Ovary (tissue), 9 donors: ENCODE results near the gene SNX2. TPM values are rescaled to one million over a fixed set of nuclear protein-coding genes. Genes with fewer than 3 reads are reported as not detected.
"Not testable (repeated sequence)": the region's sequence is repeated elsewhere in the genome, so short reads cannot be mapped to it uniquely, and the experiment has no call there.

Experiments used
- DNase-seq, 5 donors: peaks; one replicate each; pipeline ENCODE4 v3.0.0-alpha.2; 2019 to 2020
- H3K27ac ChIP-seq, 2 donors: fragments of 200-600 bp; one replicate each; pipeline versions ENCODE4 v1.5.1 to v1.8.0; 2019 to 2022
- H3K27me3 ChIP-seq: fragments of 200-600 bp; one replicate; pipeline ENCODE4 v1.8.0; 2022
- H3K36me3 ChIP-seq: fragments of 200-600 bp; sonication (generic); one replicate; pipeline ENCODE4 v1.5.1; 2019
- H3K4me1 ChIP-seq: one replicate; pipeline ENCODE4 v1.8.1; 2013; ENCODE audit warnings: mild to moderate bottlenecking, moderate library complexity; ENCODE audit not compliant: insufficient read depth
- H3K4me3 ChIP-seq: fragments of 200-600 bp; sonication (generic); one replicate; pipeline ENCODE4 v1.5.1; 2017
- H3K9me3 ChIP-seq, 2 donors: fragments of 200-600 bp in 1 of 2; sonication (generic) in 1 of 2; one replicate each; pipeline versions ENCODE4 v1.5.1 to v1.8.1; 2013 to 2019; ENCODE audit warnings: mild to moderate bottlenecking in 1 of 2, moderate library complexity in 1 of 2
- EP300 ChIP-seq: sonication (generic); formaldehyde crosslinking; IDR thresholded peaks from one replicate; pipeline ENCODE4 v1.6.1; 2017; ENCODE audit warnings: antibody characterized with exemption
- POLR2A ChIP-seq: fragments of 450-650 bp; IDR thresholded peaks from one replicate; pipeline ENCODE4 v1.6.1; 2017; ENCODE audit warnings: antibody characterized with exemption, mild to moderate bottlenecking, moderate library complexity
- WGBS, 3 donors: extraction: QIAGEN DNeasy Blood & Tissue Kit in 1 of 3; methylation state at CpG; one replicate each; pipeline versions ENCODE4 v1.1.5 to v1.1.7; 2013 to 2017; 5-methylcytosine and 5-hydroxymethylcytosine counted together
- intact Hi-C, 4 donors: fragments of 100-400 bp; cut with DNase I; formaldehyde crosslinking; loops; one replicate each; pipeline versions ENCODE4 v1.11.0 to v1.15.1; 2022 to 2023
- polyA plus RNA-seq, 2 donors: library from polyadenylated mRNA; stranded (reverse); fragments of 200-250 nt in 1 of 2; fragments of 350-450 nt in 1 of 2; fragmentation: Illumina TruSeq in 1 of 2; extraction: RNeasy Lipid Tissue Mini Kit (QIAGEN cat#74804) in 1 of 2; gene quantifications; one replicate each; pipeline ENCODE4 v1.2.3, GENCODE V29; 2013 to 2014
- total RNA-seq, 7 donors: library from RNA; depleted of rRNA in 2 of 7; stranded (reverse); fragments of >200 nt in 2 of 7; fragmentation: NEBNext Ultra II Directional in 3 of 7; extraction: Animal tissue kit (Norgen Biotek cat#: 25700) in 3 of 7; gene quantifications; one replicate each; pipeline versions ENCODE4 v1.1.0 to v1.2.4, GENCODE V29; 2016 to 2023
- TF ChIP-seq, protein P1 (sequence below), 3 donors: fragments of 450-650 bp in 2 of 3; fragments of 200-600 bp in 1 of 3; IDR thresholded peaks; one replicate each; pipeline versions ENCODE4 v1.5.1 to v1.8.0; 2016 to 2022; ENCODE audit warnings: antibody characterized with exemption in 3 of 3, mild to moderate bottlenecking in 1 of 3
- donor health status: DM: no; HTN: no; CAD: no; lungs with moderate emphysema.
- donor health status: DM: no; HTN: no; CAD: no.
- donor health status: Bipolar disorder and iron deficiency.
- donor health status: DM: yes; HTN: yes; CAD: no.
- donor health status: DM: no; HTN: no; CAD: no.
- donor health status: DM: yes; HTN: yes; CAD: no.

The SNX2 gene
- total and polyA plus RNA-seq, 9 donors = 40.9 to 91.1 (median 76.5) TPM

DNA sequence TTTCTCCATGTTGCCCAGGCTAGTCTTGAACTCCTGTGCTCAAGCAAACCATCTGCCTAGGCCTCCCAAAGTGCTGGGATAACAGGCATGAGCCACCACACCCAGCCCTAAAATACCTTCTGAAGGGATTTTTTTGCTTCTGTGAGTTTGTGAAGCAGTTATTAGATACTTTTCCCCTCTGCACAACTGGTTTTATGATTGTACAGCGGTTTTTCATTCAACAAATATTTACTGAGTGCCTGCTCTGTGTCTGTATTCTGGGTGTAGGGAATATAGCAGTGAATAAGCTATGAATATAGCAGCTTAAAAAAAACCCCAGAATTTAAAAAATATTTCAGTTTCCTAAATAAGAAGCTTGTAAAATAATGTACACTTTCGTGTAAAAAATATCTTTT lies 72.8 kb downstream of the SNX2 start:
- H3K4me3 ChIP-seq = no peak overlapping the region
- no peak for DNase-seq
- no peaks in the 10 kb centered on the region for H3K9me3 ChIP-seq
- H3K27me3 ChIP-seq = no peaks in the 10 kb centered on the region
- H3K4me1 ChIP-seq = peaks cover 2% of the 10 kb centered on the region
- intact Hi-C loops = no loop called here
- H3K36me3 ChIP-seq = no peaks in the 10 kb centered on the region
- H3K27ac ChIP-seq = no peak overlapping the region
- TF ChIP-seq EP300 (no peak), POLR2A (no peak)
- TF ChIP-seq, protein P1, sequence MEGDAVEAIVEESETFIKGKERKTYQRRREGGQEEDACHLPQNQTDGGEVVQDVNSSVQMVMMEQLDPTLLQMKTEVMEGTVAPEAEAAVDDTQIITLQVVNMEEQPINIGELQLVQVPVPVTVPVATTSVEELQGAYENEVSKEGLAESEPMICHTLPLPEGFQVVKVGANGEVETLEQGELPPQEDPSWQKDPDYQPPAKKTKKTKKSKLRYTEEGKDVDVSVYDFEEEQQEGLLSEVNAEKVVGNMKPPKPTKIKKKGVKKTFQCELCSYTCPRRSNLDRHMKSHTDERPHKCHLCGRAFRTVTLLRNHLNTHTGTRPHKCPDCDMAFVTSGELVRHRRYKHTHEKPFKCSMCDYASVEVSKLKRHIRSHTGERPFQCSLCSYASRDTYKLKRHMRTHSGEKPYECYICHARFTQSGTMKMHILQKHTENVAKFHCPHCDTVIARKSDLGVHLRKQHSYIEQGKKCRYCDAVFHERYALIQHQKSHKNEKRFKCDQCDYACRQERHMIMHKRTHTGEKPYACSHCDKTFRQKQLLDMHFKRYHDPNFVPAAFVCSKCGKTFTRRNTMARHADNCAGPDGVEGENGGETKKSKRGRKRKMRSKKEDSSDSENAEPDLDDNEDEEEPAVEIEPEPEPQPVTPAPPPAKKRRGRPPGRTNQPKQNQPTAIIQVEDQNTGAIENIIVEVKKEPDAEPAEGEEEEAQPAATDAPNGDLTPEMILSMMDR (IDR thresholded peaks at IDR 0.05) = no peak
- WGBS, 3 donors = 94 to 95% (median 94%) methylated on average over 2 of the region's 2 CpGs

DNA sequence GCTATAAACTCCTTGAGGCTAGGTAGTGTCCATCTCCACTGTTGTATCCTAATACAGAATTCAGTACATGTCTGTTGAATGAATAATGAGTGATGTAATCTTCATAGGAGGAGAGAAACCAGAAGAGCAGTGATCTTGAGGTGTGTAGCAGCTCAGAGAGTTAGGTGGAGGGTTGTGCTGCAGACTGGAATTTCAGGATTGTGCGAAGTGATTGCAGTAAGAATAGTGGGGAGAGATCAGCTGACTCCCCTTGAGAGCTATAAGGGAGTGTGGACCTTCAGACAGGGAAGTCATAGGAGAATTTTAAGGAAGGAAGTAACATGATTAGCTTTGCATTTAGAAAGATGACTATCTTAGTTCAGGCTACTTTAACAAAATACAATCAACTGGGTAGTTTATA lies 74.9 kb downstream of the SNX2 start:
- peaks cover 2% of the 10 kb centered on the region for H3K4me1 ChIP-seq
- H3K4me3 ChIP-seq = no peak overlapping the region
- H3K27ac ChIP-seq = no peak overlapping the region
- no peak for DNase-seq
- no peaks in the 10 kb centered on the region for H3K36me3 ChIP-seq
- no peaks in the 10 kb centered on the region for H3K27me3 ChIP-seq
- TF ChIP-seq POLR2A (no peak), EP300 (no peak)
- TF ChIP-seq, protein P1 (IDR thresholded peaks at IDR 0.05) = no peak
- no peaks in the 10 kb centered on the region for H3K9me3 ChIP-seq
- WGBS, 3 donors = 94 to 100% (median 97%) methylated on average over 1 of the region's 1 CpG
- intact Hi-C loops = no loop called here

GRCh38 chr5:122857538-122857937 lies 82.7 kb downstream of the SNX2 start:
- H3K9me3 ChIP-seq, H3K27me3 ChIP-seq, H3K36me3 ChIP-seq, H3K4me3 ChIP-seq, H3K4me1 ChIP-seq, H3K27ac ChIP-seq, DNase-seq, intact Hi-C loops: not testable (repeated sequence)
- WGBS, 3 donors = 94 to 100% (median 100%) methylated on average over 8 of the region's 8 CpGs

DNA sequence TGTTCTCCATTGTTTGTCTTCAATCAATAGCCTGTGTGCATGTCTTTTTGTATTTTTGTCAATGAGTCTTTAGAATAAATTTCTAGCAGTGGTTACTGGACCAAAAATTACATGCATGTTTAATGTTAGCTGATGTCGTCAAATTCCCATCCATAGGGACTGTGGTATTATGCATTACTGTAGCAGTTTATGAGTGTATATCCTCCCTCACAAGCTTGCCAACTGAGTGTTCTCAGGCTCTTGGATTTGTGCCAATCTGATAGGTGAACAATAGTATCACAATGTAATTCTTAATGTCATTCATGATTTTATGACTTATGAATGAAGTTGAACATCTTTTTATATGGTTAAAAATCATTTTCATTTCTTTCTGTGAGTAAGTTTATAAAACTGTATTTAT lies 83.6 kb downstream of the SNX2 start:
- H3K27ac ChIP-seq = no peak overlapping the region
- H3K27me3 ChIP-seq = no peaks in the 10 kb centered on the region
- H3K4me3 ChIP-seq = no peak overlapping the region
- no peaks in the 10 kb centered on the region for H3K9me3 ChIP-seq
- no peaks in the 10 kb centered on the region for H3K36me3 ChIP-seq
- no peak for TF ChIP-seq POLR2A
- TF ChIP-seq EP300 = no peak
- TF ChIP-seq, protein P1 (IDR thresholded peaks at IDR 0.05) = no peak
- intact Hi-C loops = no loop called here
- no peak for DNase-seq
- WGBS, 3 donors = 85 to 91% (median 89%) methylated on average over 1 of the region's 1 CpG
- no peaks in the 10 kb centered on the region for H3K4me1 ChIP-seq

- no peaks in the 10 kb centered on the region for H3K9me3 ChIP-seq
- intact Hi-C loops = no loop called here
- H3K27ac ChIP-seq = no peak overlapping the region
- TF ChIP-seq EP300 = no peak
- TF ChIP-seq POLR2A = no peak
- TF ChIP-seq, protein P1 (IDR thresholded peaks at IDR 0.05) = no peak
- H3K4me1 ChIP-seq = no peaks in the 10 kb centered on the region
- H3K27me3 ChIP-seq = no peaks in the 10 kb centered on the region
- no peaks in the 10 kb centered on the region for H3K36me3 ChIP-seq
- WGBS, 3 donors = 66 to 73% (median 71%) methylated on average over 2 of the region's 2 CpGs
- no peak overlapping the region for H3K4me3 ChIP-seq
- DNase-seq = no peak
Measured at GRCh38 chr5:122863240-122863639, 88.4 kb downstream of the SNX2 start.
